HepG2 (cell line): Measurements from ENCODE around the gene HRCT1. TPM values are rescaled to one million over a fixed set of nuclear protein-coding genes. Genes with fewer than 3 reads are reported as not detected.

Source experiments
- ATAC-seq: fragments of 200-7000 bp; cut with Tn5 transposase; 3 replicates; pipeline ENCODE4 v1.9.1; 2020; ENCODE audit warnings: mild to moderate bottlenecking, moderate library complexity
- BruUV-seq: library from RNA; stranded (reverse); fragments of 400-500 nt; replicated peaks from 2 replicates; lab custom pipeline; 2021; lab: Mats Ljungman, UMichigan
- CTCF ChIA-PET: fragments of 300-600 bp; formaldehyde crosslinking; extraction: SDS; loops from one replicate; lab custom pipeline; 2021; ENCODE audit warnings: low total read pairs, inconsistent platforms, low intra/inter-chr PET ratio; lab: Yijun Ruan, JAX
- POLR2A ChIA-PET: fragments of 350-600 bp; sonication (Branson Sonifier 250); formaldehyde crosslinking; loops from one replicate; lab custom pipeline; 2020; ENCODE audit warnings: antibody characterized with exemption, inconsistent platforms; lab: Yijun Ruan, JAX
- DNase-seq: peaks from one replicate; pipeline ENCODE4 v3.0.0-alpha.2; 2015; ENCODE audit warnings: low spot score
- FAIRE-seq: peaks from 3 replicates; lab custom pipeline; 2011; peaks lifted over from hg19 to GRCh38; lab: Jason Lieb, UNC
- H2AFZ ChIP-seq: one replicate; pipeline ENCODE4 v1.6.1; 2011; ENCODE audit warnings: low read length, inconsistent platforms
- H3K27ac ChIP-seq: fragments of 300-600 bp; 3 replicates; pipeline ENCODE4 v1.8.0; 2011; ENCODE audit warnings: mixed run types, mild to moderate bottlenecking, mixed read lengths, low read length, inconsistent platforms; ENCODE audit not compliant: insufficient read depth; ENCODE audit errors: extremely low read length
- H3K27me3 ChIP-seq, 2 experiments: fragments of 200-600 bp in 1 of 2; 2 replicates in 1 of 2; 3 replicates in 1 of 2; pipeline versions ENCODE4 v1.6.0 to v1.8.0; 2011; ENCODE audit warnings: low read length in 2 of 2, mild to moderate bottlenecking in 2 of 2, moderate library complexity in 2 of 2, inconsistent platforms in 1 of 2; ENCODE audit not compliant: insufficient read depth in 2 of 2, control insufficient read depth in 1 of 2
- H3K36me3 ChIP-seq, 2 experiments: fragments of 200-600 bp in 1 of 2; replicated peaks in 1 of 2; 2 replicates in 1 of 2; 3 replicates in 1 of 2; pipeline versions ENCODE4 v1.5.1 to v1.8.0; 2011; ENCODE audit warnings: low read length in 2 of 2, inconsistent platforms in 1 of 2; ENCODE audit not compliant: insufficient read depth in 2 of 2, control insufficient read depth in 1 of 2
- H3K4me1 ChIP-seq: 2 replicates; pipeline ENCODE4 v1.5.1; 2012; ENCODE audit warnings: low read length, inconsistent platforms; ENCODE audit not compliant: insufficient read depth
- H3K4me2 ChIP-seq: 2 replicates; pipeline ENCODE4 v1.6.0; 2011; ENCODE audit warnings: low read depth, low read length, inconsistent platforms
- H3K4me3 ChIP-seq, 3 experiments: fragments of 200-600 bp in 1 of 3; sonication (generic), shearing (Covaris generic) in 1 of 3; replicated peaks in 1 of 3; 2 replicates each; pipeline ENCODE4 v1.5.1; 2011 to 2016; ENCODE audit warnings: low read length in 3 of 3, inconsistent platforms in 2 of 3, low read depth in 2 of 3, mild to moderate bottlenecking in 2 of 3, control low read depth in 1 of 3, mixed read lengths in 1 of 3; ENCODE audit not compliant: insufficient read depth in 1 of 3
- H3K79me2 ChIP-seq: one replicate; pipeline ENCODE4 v1.6.1; 2011; ENCODE audit warnings: low read length, inconsistent platforms; ENCODE audit not compliant: insufficient read depth
- H3K9ac ChIP-seq: 2 replicates; pipeline ENCODE4 v1.6.0; 2011; ENCODE audit warnings: mild to moderate bottlenecking, low read depth, low read length, inconsistent platforms; ENCODE audit not compliant: insufficient read depth
- H3K9me3 ChIP-seq: 2 replicates; pipeline ENCODE4 v1.5.1; 2012; ENCODE audit warnings: mild to moderate bottlenecking, low read length
- H4K20me1 ChIP-seq: 2 replicates; pipeline ENCODE4 v1.6.0; 2011; ENCODE audit warnings: inconsistent platforms, mild to moderate bottlenecking, low read length, moderate library complexity; ENCODE audit not compliant: insufficient read depth
- BCL6 ChIP-seq: IDR thresholded peaks from 2 replicates; pipeline ENCODE4 v1.6.1; 2016; ENCODE audit warnings: missing genetic modification reagents, missing compliant biosample characterization
- KDM5B ChIP-seq: sonication (generic); formaldehyde crosslinking; IDR thresholded peaks from 2 replicates; pipeline ENCODE4 v1.4.0; 2020; ENCODE audit warnings: missing genetic modification reagents, mild to moderate bottlenecking, borderline replicate concordance
- KLF16 ChIP-seq, 2 experiments: sonication (generic) in 1 of 2; formaldehyde crosslinking in 1 of 2; IDR thresholded peaks; 2 replicates each; pipeline versions ENCODE4 v1.6.1 to v1.8.0; 2016 to 2023; ENCODE audit warnings: missing genetic modification reagents in 2 of 2, missing compliant biosample characterization in 1 of 2
- SIN3A ChIP-seq: IDR thresholded peaks from 2 replicates; pipeline ENCODE4 v1.6.1; 2011; ENCODE audit warnings: low read depth, mild to moderate bottlenecking, control low read depth, low read length, borderline replicate concordance
- SNAI1 ChIP-seq: sonication (generic); formaldehyde crosslinking; IDR thresholded peaks from 2 replicates; pipeline ENCODE4 v1.5.0; 2020; ENCODE audit warnings: mild to moderate bottlenecking, missing genetic modification reagents, borderline replicate concordance
- SNRNP70 ChIP-seq: fragments of 200-400 bp; formaldehyde crosslinking; IDR thresholded peaks from 2 replicates; pipeline ENCODE4 v1.6.1; 2017; ENCODE audit warnings: mild to moderate bottlenecking, low read depth, low read length, moderate library complexity
- STAT6 ChIP-seq: sonication (generic); formaldehyde crosslinking; IDR thresholded peaks from 2 replicates; pipeline ENCODE4 v1.4.0; 2020; ENCODE audit warnings: missing genetic modification reagents, mild to moderate bottlenecking, borderline replicate concordance
- TBL1XR1 ChIP-seq: fragments of 150-350 bp; IDR thresholded peaks from 2 replicates; pipeline ENCODE4 v1.6.1; 2014; ENCODE audit warnings: borderline replicate concordance, low read length; ENCODE audit not compliant: partially characterized antibody
- ZBTB43 ChIP-seq: sonication (generic); formaldehyde crosslinking; conservative IDR thresholded peaks from 2 replicates; pipeline ENCODE4 v1.4.0; 2020; ENCODE audit warnings: missing genetic modification reagents
- ZC3H4 ChIP-seq: sonication (generic); formaldehyde crosslinking; IDR thresholded peaks from 2 replicates; pipeline ENCODE4 v1.4.0; 2020; ENCODE audit warnings: missing genetic modification reagents, borderline replicate concordance
- ZEB1 ChIP-seq: IDR thresholded peaks from 2 replicates; pipeline ENCODE4 v1.6.1; 2012; ENCODE audit warnings: mild to moderate bottlenecking, low read depth, inconsistent platforms; ENCODE audit not compliant: insufficient replicate concordance
- ZNF121 ChIP-seq: sonication (generic); formaldehyde crosslinking; IDR thresholded peaks from 2 replicates; pipeline ENCODE4 v1.5.0; 2020; ENCODE audit warnings: mild to moderate bottlenecking, missing genetic modification reagents
- ZNF292 ChIP-seq: sonication (generic); formaldehyde crosslinking; IDR thresholded peaks from 2 replicates; pipeline ENCODE4 v1.8.1; 2022; ENCODE audit warnings: mild to moderate bottlenecking, low read depth, missing genetic modification reagents, borderline replicate concordance
- ZNF460 ChIP-seq: sonication (generic); formaldehyde crosslinking; IDR thresholded peaks from 2 replicates; pipeline ENCODE4 v1.5.1; 2020; ENCODE audit warnings: missing genetic modification reagents, mild to moderate bottlenecking, borderline replicate concordance
- ZNF577 ChIP-seq: sonication (generic); formaldehyde crosslinking; IDR thresholded peaks from 2 replicates; pipeline ENCODE4 v1.4.0; 2020; ENCODE audit warnings: mild to moderate bottlenecking, low read depth, missing genetic modification reagents, borderline replicate concordance
- ZNF850 ChIP-seq: sonication (generic); formaldehyde crosslinking; conservative IDR thresholded peaks from 2 replicates; pipeline ENCODE4 v1.9.0; 2021; ENCODE audit warnings: mild to moderate bottlenecking, missing genetic modification reagents
- WGBS: methylation state at CpG from one replicate; pipeline ENCODE4 v1.1.6; 2017; ENCODE audit warnings: low lambda C conversion rate; 5-methylcytosine and 5-hydroxymethylcytosine counted together
- in situ Hi-C: cut with HindIII; loops from 2 replicates; pipeline ENCODE4 v1.10.0; 2017; ENCODE audit warnings: low pct_unique_long_range_greater_than_20kb; ENCODE audit not compliant: extremely low pct_ligation_motif_present
- intact Hi-C: fragments of 100-400 bp; cut with micrococcal nuclease; formaldehyde crosslinking; loops from one replicate; pipeline ENCODE4 v1.10.0; 2022; ENCODE audit not compliant: unreplicated experiment
- polyA plus RNA-seq, 8 experiments: library from polyadenylated mRNA; depleted of rRNA in 3 of 8; stranded (reverse) in 7 of 8; unstranded in 1 of 8; fragments of >200 nt; fragmentation: Illumina TruSeq in 4 of 8; extraction: Trizol in 4 of 8; gene quantifications; 2 replicates each; pipeline versions ENCODE4 v1.2.1 to v1.2.3, GENCODE V29; 2011 to 2016; ENCODE audit warnings: low read depth in 4 of 8, missing spikeins in 1 of 8, mixed read lengths in 1 of 8; ENCODE audit not compliant: insufficient read depth in 1 of 8
- total RNA-seq, 5 experiments: library from RNA; depleted of rRNA; stranded (reverse); fragments of >200 nt; fragmentation: Illumina TruSeq; extraction: Trizol; gene quantifications; 2 replicates each; pipeline ENCODE4 v1.2.3, GENCODE V29; 2016; ENCODE audit warnings: low read depth in 1 of 5
- TF ChIP-seq, protein P1 (sequence below): sonication (generic); formaldehyde crosslinking; IDR thresholded peaks from 2 replicates; pipeline ENCODE4 v1.4.0; 2020; ENCODE audit warnings: missing genetic modification reagents

Gene HRCT1
- total and polyA plus RNA-seq, 2 of the 13 experiments (the other 11 are each of a cell fraction or from before 2014, with no cell fraction given): 0.13 TPM; not detected in 1

- Histone ChIP-seq H3K4me1 (peaks cover 9% of the 10 kb centered on the region), H3K4me2 (no peak overlapping the region), H3K9ac (no peak overlapping the region), H3K27me3 (peaks cover 0 to 6% of the 10 kb centered on the region in 2 experiments; a peak in 2 of 5 replicates), H3K79me2 (no peaks in the 10 kb centered on the region), H4K20me1 (no peaks in the 10 kb centered on the region), H3K36me3 (no peaks in the 10 kb centered on the region), H2AFZ (no peak overlapping the region), H3K9me3 (no peaks in the 10 kb centered on the region), H3K4me3 (no peak overlapping the region), H3K27ac (no peak overlapping the region)
- in situ Hi-C loops (no loop called here), intact Hi-C loops (no loop called here)
- ChIA-PET CTCF (no interaction called here), POLR2A (no interaction called here)
- TF ChIP-seq ZNF292 (CRISPR knock-in tag) (no peak), KLF16 (CRISPR knock-in tag; IDR thresholded peaks at IDR 0.05) (no peak), KDM5B (CRISPR knock-in tag) (no peak), SNRNP70 (no peak), SIN3A (no peak), TBL1XR1 (no peak), STAT6 (CRISPR knock-in tag) (no peak), BCL6 (CRISPR knock-in tag) (no peak), ZNF460 (CRISPR knock-in tag) (no peak), ZBTB43 (no peak), ZNF121 (CRISPR knock-in tag) (no peak), ZNF850 (no peak), ZNF577 (CRISPR knock-in tag) (no peak), ZEB1 (no peak), SNAI1 (no peak), ZC3H4 (CRISPR knock-in tag) (no peak)
- TF ChIP-seq, protein P1, sequence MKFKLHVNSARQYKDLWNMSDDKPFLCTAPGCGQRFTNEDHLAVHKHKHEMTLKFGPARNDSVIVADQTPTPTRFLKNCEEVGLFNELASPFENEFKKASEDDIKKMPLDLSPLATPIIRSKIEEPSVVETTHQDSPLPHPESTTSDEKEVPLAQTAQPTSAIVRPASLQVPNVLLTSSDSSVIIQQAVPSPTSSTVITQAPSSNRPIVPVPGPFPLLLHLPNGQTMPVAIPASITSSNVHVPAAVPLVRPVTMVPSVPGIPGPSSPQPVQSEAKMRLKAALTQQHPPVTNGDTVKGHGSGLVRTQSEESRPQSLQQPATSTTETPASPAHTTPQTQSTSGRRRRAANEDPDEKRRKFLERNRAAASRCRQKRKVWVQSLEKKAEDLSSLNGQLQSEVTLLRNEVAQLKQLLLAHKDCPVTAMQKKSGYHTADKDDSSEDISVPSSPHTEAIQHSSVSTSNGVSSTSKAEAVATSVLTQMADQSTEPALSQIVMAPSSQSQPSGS: no peak
- 73% methylated on average over 2 of the region's 2 CpGs for WGBS
- BruUV-seq: no TSS peak
- no peak for DNase-seq
- ATAC-seq: no peak
- FAIRE-seq: no peak
These were observed 31.2 kb downstream of the HRCT1 start for GRCh38 chr9:35937227-35937626.
